GM21529 (cell line): ENCODE results near the gene NHERF2.

Experiments used
- ATAC-seq: cut with Tn5 transposase; IDR thresholded peaks from one replicate; pipeline ENCODE4 v1.9.1; 2021; ENCODE audit not compliant: unreplicated experiment

Gene NHERF2

DNA sequence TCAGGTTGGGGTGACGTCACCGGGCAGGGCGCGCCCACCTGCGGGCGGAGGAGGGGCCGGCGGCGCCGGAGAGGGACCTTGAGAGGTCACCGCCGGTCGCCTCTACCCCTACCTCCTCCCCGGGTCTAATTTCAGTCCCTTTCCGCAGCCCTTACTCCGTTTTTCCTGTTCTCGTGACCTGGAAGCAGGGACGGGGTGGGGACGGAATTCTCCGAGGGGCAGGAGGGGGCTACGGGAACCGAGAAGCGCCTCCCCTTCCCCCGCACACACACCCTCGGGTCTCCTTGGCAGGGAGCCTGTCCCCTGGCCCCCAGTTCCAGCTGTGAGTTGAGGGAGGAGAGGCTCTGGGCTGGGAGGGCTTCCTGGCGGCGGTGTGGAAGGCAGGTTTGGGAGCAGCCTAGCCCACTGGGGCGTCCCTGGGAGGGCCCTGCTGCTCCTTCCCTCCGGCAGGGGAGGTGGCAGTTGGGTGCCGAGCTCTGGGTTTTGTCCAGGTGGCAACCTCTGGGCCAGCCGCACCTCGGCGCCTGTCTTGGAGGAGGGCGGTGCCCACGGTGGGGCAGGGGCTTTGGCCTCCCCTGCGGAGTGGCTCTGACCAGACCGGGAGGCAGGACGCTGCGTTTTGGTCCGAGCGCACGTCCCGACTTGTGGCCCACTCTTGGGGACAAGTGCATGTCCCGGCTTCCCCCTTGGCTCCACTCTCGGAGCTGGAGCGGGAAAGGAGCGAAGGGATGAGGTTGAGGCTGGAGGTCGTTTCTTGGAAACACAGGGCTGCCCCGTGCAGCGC is 36.2 kb upstream of the NHERF2 start:
- ATAC-seq: no peak

DNA sequence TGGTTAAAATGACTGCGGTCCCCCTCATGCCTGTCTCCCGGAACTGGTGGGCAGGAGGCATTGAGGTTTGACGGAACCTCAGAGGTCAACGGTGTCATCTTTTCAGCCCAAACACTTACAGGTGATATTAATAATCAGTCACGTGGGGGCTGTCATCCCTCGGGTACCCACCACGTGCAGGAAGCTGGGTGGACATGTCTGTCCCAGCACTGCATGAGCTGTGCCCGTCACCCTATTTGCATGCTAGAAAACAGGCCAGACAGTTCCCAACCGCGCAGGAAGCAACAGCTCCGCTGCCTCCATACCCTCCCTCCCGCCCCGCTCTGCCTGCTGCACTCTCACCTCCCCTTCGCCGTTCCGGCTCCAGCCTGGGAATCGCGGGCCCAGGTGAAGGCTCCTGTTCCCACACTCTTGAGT is 35.6 kb upstream of the NHERF2 start:
- no peak for ATAC-seq

- no peak for ATAC-seq
These were observed 35.1 kb upstream of the NHERF2 start for GRCh38 chr16:1991588-1991947.

DNA sequence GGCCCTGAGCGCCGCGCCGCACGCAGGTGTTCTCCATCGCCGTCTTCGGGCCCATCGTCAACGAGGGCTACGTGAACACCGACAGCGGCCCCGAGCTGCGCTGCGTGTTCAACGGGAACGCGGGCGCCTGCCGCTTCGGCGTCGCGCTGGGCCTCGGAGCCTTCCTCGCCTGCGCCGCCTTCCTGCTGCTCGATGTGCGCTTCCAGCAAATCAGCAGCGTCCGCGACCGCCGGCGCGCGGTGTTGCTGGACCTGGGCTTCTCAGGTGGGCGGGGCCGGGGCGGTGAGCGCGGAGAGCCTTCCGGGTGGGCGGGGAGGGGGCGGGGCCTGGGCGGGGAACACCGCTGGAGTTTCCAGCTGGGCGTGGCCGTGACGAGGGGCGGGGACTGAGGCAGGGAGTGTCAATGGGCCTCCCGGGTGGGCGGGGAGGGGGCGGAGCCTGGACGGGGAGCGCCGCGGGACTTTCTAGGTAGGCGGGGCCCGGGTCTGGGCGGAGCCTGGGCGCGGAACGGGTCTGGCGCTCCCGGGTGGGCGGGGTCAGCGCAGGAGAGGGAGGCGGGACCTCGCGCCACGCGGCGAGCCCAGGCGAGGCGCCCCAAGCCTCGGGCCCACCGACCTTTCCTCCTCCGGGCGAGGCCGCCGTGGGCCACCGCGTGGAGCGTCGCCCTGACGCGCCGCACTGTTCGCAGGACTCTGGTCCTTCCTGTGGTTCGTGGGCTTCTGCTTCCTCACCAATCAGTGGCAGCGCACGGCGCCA is 34.6 kb upstream of the NHERF2 start:
- peak; percentile 51 for ATAC-seq

- no peak for ATAC-seq
These were observed 33.9 kb upstream of the NHERF2 start for GRCh38 chr16:1992704-1993317.

GRCh38 chr16:1993731-1994131 is 33.0 kb upstream of the NHERF2 start:
- no peak for ATAC-seq

DNA sequence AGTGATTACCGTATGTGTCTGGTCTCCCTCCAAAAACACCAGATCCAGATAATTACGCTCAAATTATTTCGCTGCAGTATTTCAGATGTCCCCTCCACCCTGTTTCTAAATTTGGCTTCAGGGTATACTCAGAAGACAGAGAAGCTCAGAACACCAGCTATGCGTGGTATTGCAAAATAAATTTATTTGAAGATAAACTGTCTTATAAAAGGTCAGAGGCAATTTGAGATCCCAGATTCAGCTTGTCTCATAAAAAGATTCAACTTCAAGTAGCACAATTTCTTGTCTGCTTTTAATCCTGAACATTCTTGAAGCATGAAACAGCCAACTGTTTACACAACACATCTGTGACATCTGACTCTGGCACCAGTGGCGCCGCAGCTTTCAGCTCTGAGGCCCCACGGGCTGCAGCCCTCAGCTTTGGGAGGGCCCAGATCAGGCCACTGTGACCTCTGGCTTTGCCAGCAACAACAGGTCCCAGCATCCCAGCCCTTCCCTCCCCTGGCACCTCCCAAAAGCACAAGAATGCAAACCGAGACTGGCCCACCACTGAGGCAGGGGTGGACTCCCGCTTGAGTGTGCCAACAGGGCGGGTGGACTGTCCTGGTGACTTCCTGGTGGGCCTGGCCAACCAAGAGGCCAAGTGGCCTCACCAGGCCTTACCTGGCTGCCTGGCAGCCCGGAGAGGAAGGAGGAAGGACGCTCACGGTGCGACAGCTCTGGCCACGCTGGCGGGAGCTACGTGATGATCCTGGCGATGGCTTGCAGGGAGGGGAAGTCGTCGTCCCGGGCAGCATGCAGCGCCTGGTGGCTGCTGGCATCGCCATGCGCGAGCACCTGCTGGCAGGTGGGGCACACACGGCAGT is 29.0 kb upstream of the NHERF2 start:
- no peak for ATAC-seq

DNA sequence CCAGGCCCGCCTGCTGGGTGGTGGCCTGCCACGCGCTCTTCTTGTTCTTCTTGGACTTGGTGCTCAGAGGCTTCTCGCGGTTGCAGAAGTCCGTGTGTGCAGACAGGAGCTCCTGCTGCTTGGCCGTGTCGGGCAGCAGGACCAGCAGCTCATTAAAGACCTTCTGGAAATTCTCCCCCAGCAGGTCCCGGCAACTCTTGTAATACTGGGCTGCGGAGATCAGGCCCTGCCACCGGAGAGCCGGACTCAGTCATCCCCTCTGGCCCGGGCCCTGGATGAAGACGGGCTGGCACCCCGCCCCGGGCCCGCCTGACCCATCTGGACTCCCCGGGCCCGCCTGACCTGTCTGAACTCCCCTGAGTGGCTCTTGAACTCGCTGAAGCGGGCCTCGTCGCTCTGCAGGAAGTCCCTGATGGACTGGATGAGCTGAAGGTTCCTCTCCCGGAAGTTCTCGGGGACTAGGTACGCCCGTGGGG is 28.3 kb upstream of the NHERF2 start:
- ATAC-seq: no peak

GRCh38 chr16:1998852-1999801 is 27.6 kb upstream of the NHERF2 start:
- ATAC-seq: no peak

GRCh38 chr16:1999866-2000514 is 26.7 kb upstream of the NHERF2 start:
- no peak for ATAC-seq

DNA sequence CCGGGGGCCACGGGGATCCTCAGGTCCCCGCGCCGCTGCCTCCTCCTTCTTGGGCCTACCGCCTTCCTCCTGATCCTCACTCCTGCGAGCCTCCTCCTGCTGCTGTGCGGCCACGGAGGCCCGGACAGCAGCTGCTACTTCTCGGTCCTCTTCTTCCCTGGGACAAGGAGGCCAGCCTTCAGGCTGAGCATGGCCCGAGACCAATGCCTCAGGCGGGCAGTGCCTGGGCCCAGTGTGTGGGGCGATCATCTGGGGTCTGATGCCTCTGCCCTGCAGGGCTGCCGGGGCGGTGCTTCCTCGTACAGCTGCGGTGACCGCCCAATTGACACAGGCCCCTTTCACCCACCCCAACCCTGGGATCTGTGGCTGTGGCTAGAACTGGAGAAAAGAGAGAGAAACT is 25.7 kb upstream of the NHERF2 start:
- no peak for ATAC-seq

- ATAC-seq: no peak
These were observed 25.0 kb upstream of the NHERF2 start for GRCh38 chr16:2001456-2002355.

DNA sequence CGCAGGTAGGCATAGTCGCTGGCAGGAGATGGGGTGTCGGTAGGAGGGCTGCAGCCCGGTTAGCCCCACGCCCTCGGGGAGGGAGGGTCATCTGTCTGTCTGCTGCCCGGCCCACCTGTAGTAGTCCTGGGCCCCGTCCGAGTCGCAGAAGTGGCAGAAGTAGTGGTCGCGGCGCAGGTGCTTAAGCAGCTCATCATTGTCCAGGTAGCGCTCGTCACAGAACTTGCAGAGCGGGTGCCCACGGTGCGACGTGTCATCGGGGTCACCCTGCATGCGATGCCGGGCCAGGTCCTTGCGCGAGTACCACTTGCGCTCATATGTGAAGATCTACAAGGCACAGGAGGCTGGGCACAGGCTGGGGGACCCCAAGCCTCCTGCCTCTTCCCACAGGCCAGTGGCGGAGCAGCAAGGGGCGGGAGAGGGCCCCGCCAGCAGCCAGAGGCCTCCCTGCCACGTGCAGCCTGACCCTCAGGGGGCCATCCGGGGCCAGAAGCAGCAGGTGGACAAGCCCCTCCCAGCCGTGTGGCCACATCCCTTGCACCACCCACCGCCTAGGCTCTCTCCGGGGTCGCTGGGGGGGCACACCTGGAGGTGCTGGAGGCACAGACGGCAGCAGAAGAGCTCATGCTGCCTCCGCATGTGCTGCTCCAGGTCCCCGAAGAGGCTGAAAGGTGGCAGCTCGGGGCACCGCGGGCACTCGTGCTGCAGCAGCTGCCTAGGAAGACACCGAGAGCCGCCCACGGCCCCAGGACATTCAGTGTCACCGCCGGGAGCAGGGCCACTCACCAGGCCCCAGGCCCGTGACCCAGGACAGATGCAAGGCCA is 24.1 kb upstream of the NHERF2 start:
- no peak for ATAC-seq

- ATAC-seq: no peak
These were observed 23.4 kb upstream of the NHERF2 start for GRCh38 chr16:2003231-2003826.

- ATAC-seq: peak; percentile 61
These were observed 22.7 kb upstream of the NHERF2 start for GRCh38 chr16:2003827-2004641.

- no peak for ATAC-seq
These were observed 21.7 kb upstream of the NHERF2 start for GRCh38 chr16:2004795-2005517.
